Measurements from ENCODE around the gene BID.
A peak's percentile ranks its signal among the peaks of the same experiment; 100 is the strongest.

BID gene

DNA sequence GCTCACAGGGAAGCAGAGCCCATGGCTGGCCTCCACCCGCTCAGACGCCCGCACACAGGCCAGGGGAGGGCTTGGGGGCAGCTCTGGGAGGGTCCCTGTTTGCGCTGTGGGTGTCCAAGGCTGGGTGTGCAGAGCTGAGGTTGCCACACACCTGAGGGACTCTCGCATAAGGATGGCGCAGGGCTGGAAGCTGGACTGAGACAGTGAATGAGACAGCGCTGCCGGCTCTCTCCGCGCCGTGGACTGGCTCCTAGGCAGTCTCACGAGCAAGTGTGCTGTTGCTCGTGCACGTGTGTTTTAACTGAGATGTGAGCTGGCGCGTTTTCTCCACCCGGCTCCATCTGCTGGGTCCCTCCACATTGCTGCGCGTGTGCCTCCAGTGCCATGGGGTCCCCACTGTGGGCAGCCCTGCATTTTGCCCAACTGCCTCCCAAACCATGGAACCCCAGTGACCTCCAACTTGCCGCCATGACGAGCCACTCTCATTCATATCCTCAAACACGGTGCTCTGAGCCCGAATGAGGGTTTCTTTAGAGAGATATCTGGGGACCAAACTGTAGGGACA, 4.2 kb upstream of the BID start:
- Histone ChIP-seq H2AFZ (ENCODE audit: low read depth, low read length) (no peak overlapping the region), H3K36me3 (ENCODE audit: insufficient read depth, low read length) (no peaks in the 10 kb centered on the region; the same call in 1 of the 2 replicates), H4K20me1 (ENCODE audit: insufficient read depth, low read length) (peaks cover 16% of the 10 kb centered on the region), H3K9ac (ENCODE audit: low read depth, low read length) (peak overlapping the region; percentile 75), H3K9me3 (ENCODE audit: insufficient read depth, low read length, severe bottlenecking) (peaks cover 2% of the 10 kb centered on the region), H3K79me2 (ENCODE audit: insufficient read depth, low read length) (peaks cover 39% of the 10 kb centered on the region), H3K27me3 (ENCODE audit: insufficient read depth, low read length, poor library complexity) (no peaks in the 10 kb centered on the region), H3K27ac (ENCODE audit: low read length) (peak overlapping the region; percentile 96), H3K4me2 (ENCODE audit: insufficient read depth, low read length) (peak overlapping the region; percentile 69), H3K4me1 (ENCODE audit: insufficient read depth, low read length) (peaks cover 78% of the 10 kb centered on the region), H3K4me3 (ENCODE audit: low read depth in 1 of 2, low read length in 2 of 2) (peak overlapping the region; percentile 45 to 67; a peak in 3 of 4 replicates)
- DNase-seq, result no peak
- TF ChIP-seq EZH2 (IDR thresholded peaks at IDR 0.05; ENCODE audit: borderline replicate concordance, low read depth, low read length, severe bottlenecking), result no peak
- TF ChIP-seq, protein P1, sequence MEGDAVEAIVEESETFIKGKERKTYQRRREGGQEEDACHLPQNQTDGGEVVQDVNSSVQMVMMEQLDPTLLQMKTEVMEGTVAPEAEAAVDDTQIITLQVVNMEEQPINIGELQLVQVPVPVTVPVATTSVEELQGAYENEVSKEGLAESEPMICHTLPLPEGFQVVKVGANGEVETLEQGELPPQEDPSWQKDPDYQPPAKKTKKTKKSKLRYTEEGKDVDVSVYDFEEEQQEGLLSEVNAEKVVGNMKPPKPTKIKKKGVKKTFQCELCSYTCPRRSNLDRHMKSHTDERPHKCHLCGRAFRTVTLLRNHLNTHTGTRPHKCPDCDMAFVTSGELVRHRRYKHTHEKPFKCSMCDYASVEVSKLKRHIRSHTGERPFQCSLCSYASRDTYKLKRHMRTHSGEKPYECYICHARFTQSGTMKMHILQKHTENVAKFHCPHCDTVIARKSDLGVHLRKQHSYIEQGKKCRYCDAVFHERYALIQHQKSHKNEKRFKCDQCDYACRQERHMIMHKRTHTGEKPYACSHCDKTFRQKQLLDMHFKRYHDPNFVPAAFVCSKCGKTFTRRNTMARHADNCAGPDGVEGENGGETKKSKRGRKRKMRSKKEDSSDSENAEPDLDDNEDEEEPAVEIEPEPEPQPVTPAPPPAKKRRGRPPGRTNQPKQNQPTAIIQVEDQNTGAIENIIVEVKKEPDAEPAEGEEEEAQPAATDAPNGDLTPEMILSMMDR (IDR thresholded peaks at IDR 0.05; ENCODE audit: borderline replicate concordance, extremely low read depth, low read length, poor library complexity, severe bottlenecking), result no peak
- no peak for ATAC-seq (ENCODE audit: insufficient read depth, low read depth)

DNA sequence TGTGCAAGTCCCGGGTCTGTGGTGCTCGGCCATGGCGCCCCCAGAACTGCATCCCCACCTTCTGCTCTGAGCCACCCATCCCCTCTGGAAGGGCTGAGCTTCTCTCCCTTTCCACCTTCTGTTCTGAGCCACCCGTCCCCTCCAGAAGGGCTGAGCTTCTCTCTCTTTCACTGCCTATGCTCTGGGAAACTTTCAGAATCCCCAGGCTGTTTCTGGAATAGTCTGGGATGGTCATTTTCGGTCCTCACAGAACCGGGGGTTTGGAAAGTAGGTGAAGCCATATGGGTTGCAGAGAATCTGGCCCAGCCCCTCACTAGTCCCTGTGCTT, 3.4 kb upstream of the BID start:
- Histone ChIP-seq H3K4me2 (ENCODE audit: insufficient read depth, low read length) (peak overlapping the region; percentile 69), H2AFZ (ENCODE audit: low read depth, low read length) (peak overlapping the region; percentile 84), H3K4me3 (ENCODE audit: low read depth in 1 of 2, low read length in 2 of 2) (peak overlapping the region; percentile 45 to 67), H3K9me3 (ENCODE audit: insufficient read depth, low read length, severe bottlenecking) (peaks cover 2% of the 10 kb centered on the region), H3K4me1 (ENCODE audit: insufficient read depth, low read length) (peaks cover 86% of the 10 kb centered on the region), H3K27ac (ENCODE audit: low read length) (peak overlapping the region; percentile 96), H3K36me3 (ENCODE audit: insufficient read depth, low read length) (peaks cover 6% of the 10 kb centered on the region; the same call in 1 of the 2 replicates), H3K9ac (ENCODE audit: low read depth, low read length) (peak overlapping the region; percentile 75), H4K20me1 (ENCODE audit: insufficient read depth, low read length) (peaks cover 24% of the 10 kb centered on the region), H3K79me2 (ENCODE audit: insufficient read depth, low read length) (peaks cover 47% of the 10 kb centered on the region), H3K27me3 (ENCODE audit: insufficient read depth, low read length, poor library complexity) (no peaks in the 10 kb centered on the region)
- TF ChIP-seq, protein P1 (IDR thresholded peaks at IDR 0.05; ENCODE audit: borderline replicate concordance, extremely low read depth, low read length, poor library complexity, severe bottlenecking), result no peak
- no peak for TF ChIP-seq EZH2 (IDR thresholded peaks at IDR 0.05; ENCODE audit: borderline replicate concordance, low read depth, low read length, severe bottlenecking)
- no peak for ATAC-seq (ENCODE audit: insufficient read depth, low read depth)
- DNase-seq, result no peak

DNA sequence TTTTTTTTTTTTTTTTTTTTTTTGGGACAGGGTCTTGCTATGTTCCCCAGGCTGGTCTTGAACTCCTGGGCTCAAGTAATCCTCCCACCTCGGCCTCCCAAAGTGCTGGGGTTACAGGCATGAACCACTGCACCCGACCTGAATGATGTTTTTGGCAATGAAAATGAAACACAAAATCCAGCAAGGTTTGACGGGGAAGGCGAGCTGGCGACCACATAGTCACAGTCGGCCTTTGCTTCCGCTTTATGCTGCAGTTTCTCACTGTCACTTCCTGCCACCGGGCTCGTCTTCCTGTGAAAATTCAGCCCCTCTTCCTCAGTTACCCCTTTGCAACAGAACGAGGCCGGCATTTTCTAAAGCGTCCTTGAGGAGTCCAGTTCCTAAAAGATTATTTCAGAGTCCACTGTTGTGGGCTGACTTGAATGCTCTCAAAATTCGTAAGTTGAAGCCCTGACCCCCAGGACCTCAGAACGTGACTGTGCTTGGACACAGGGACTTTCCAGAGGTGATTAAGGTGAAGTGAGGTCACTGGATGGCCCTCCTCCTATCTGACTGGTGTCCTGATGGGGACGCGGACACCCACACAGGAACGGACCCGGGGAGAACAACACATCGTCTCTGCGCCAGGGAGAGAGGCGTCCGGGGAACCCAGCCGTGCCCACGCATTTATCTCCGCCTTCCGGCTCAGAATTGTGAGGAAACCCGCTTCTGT, 2.9 kb upstream of the BID start:
- Histone ChIP-seq H3K27ac (ENCODE audit: low read length) (peak overlapping the region; percentile 96), H2AFZ (ENCODE audit: low read depth, low read length) (peak overlapping the region; percentile 84), H3K9ac (ENCODE audit: low read depth, low read length) (peak overlapping the region; percentile 75), H3K4me1 (ENCODE audit: insufficient read depth, low read length) (peaks cover 87% of the 10 kb centered on the region), H3K79me2 (ENCODE audit: insufficient read depth, low read length) (peaks cover 52% of the 10 kb centered on the region), H3K27me3 (ENCODE audit: insufficient read depth, low read length, poor library complexity) (no peaks in the 10 kb centered on the region), H3K36me3 (ENCODE audit: insufficient read depth, low read length) (peaks cover 11% of the 10 kb centered on the region; the same call in 1 of the 2 replicates), H3K4me3 (ENCODE audit: low read depth in 1 of 2, low read length in 2 of 2) (peak overlapping the region; percentile 45 to 67), H4K20me1 (ENCODE audit: insufficient read depth, low read length) (peaks cover 27% of the 10 kb centered on the region), H3K9me3 (ENCODE audit: insufficient read depth, low read length, severe bottlenecking) (peaks cover 2% of the 10 kb centered on the region), H3K4me2 (ENCODE audit: insufficient read depth, low read length) (peak overlapping the region; percentile 69)
- no peak for TF ChIP-seq EZH2 (IDR thresholded peaks at IDR 0.05; ENCODE audit: borderline replicate concordance, low read depth, low read length, severe bottlenecking)
- TF ChIP-seq, protein P1 (IDR thresholded peaks at IDR 0.05; ENCODE audit: borderline replicate concordance, extremely low read depth, low read length, poor library complexity, severe bottlenecking), result no peak
- DNase-seq (peak; percentile 82), ATAC-seq (ENCODE audit: insufficient read depth, low read depth) (peak; percentile 37)
